H1 (cell line): Measurements from ENCODE around the gene PROSER3. TPM values are rescaled to one million over a fixed set of nuclear protein-coding genes. Genes with fewer than 3 reads are reported as not detected.

Experiments used
- CTCF ChIA-PET: fragments of 300-600 bp; sonication (Branson Sonifier 250); formaldehyde crosslinking; loops from one replicate; lab custom pipeline; 2021; ENCODE audit not compliant: partially characterized antibody; lab: Charles Lee
- POLR2A ChIA-PET: fragments of 300-600 bp; sonication (Branson Sonifier 250); formaldehyde crosslinking; loops from one replicate; lab custom pipeline; 2021; ENCODE audit warnings: inconsistent platforms; ENCODE audit not compliant: partially characterized antibody; lab: Charles Lee
- DNase-seq, 2 experiments: peaks; one replicate each; pipeline versions ENCODE4 v3.0.0 to v3.0.0-alpha.2; 2010 to 2022; ENCODE audit warnings: low spot score in 2 of 2, low read depth in 1 of 2, mixed read lengths in 1 of 2
- FAIRE-seq: peaks from 2 replicates; lab custom pipeline; 2011; peaks lifted over from hg19 to GRCh38; lab: Jason Lieb, UNC
- H2AFZ ChIP-seq: 2 replicates; pipeline ENCODE4 v1.8.1; 2012; ENCODE audit warnings: low read length, inconsistent platforms
- H2AK5ac ChIP-seq: 2 replicates; pipeline ENCODE4 v1.6.1; 2013; ENCODE audit warnings: low read depth, low read length
- H2BK120ac ChIP-seq: replicated peaks from 2 replicates; pipeline ENCODE3; 2013; ENCODE audit warnings: low read depth, low read length, inconsistent platforms
- H2BK12ac ChIP-seq: 2 replicates; pipeline ENCODE4 v1.6.1; 2013; ENCODE audit warnings: low read depth, low read length
- H2BK15ac ChIP-seq: 2 replicates; pipeline ENCODE4 v1.6.1; 2013; ENCODE audit warnings: low read length
- H2BK20ac ChIP-seq: 2 replicates; pipeline ENCODE4 v1.6.1; 2013; ENCODE audit warnings: low read length
- H2BK5ac ChIP-seq: 2 replicates; pipeline ENCODE4 v1.6.1; 2013; ENCODE audit warnings: low read depth, low read length
- H3K14ac ChIP-seq: 2 replicates; pipeline ENCODE4 v1.6.1; 2013; ENCODE audit warnings: inconsistent platforms; ENCODE audit not compliant: insufficient read length
- H3K18ac ChIP-seq: 2 replicates; pipeline ENCODE4 v1.6.1; 2013; ENCODE audit warnings: low read length; ENCODE audit errors: extremely low read depth
- H3K23ac ChIP-seq: 2 replicates; pipeline ENCODE4 v1.6.1; 2013; ENCODE audit warnings: inconsistent platforms; ENCODE audit not compliant: insufficient read length
- H3K23me2 ChIP-seq: 2 replicates; pipeline ENCODE4 v1.6.1; 2013; ENCODE audit warnings: low read depth, low read length
- H3K27ac ChIP-seq: 2 replicates; pipeline ENCODE4 v1.6.1; 2011; ENCODE audit warnings: low read depth, low read length, inconsistent platforms
- H3K27me3 ChIP-seq, 4 experiments: replicated peaks in 1 of 4; 1 replicate in 1 of 4; 2 replicates in 3 of 4; pipeline versions ENCODE4 v1.6.1 to v1.8.1; 2011 to 2013; ENCODE audit warnings: low read length in 3 of 4, mild to moderate bottlenecking in 3 of 4, inconsistent platforms in 2 of 4, mixed read lengths in 2 of 4, moderate library complexity in 1 of 4; ENCODE audit not compliant: control insufficient read depth in 3 of 4, insufficient read depth in 3 of 4; ENCODE audit errors: extremely low read depth in 1 of 4
- H3K36me3 ChIP-seq, 4 experiments: 2 replicates each; pipeline versions ENCODE4 v1.6.1 to v1.8.1; 2011 to 2013; ENCODE audit warnings: mild to moderate bottlenecking in 4 of 4, low read length in 3 of 4, moderate library complexity in 2 of 4, control low read depth in 1 of 4, inconsistent platforms in 1 of 4; ENCODE audit not compliant: insufficient read depth in 4 of 4, control insufficient read depth in 2 of 4
- H3K4ac ChIP-seq: replicated peaks from 2 replicates; pipeline ENCODE3; 2013; ENCODE audit warnings: low read length, low read depth, mixed read lengths, inconsistent platforms; ENCODE audit not compliant: insufficient read length
- H3K4me1 ChIP-seq, 4 experiments: replicated peaks in 1 of 4; 1 replicate in 1 of 4; 2 replicates in 3 of 4; pipeline versions ENCODE4 v1.6.1 to v1.8.1; 2011 to 2013; ENCODE audit warnings: low read length in 3 of 4, inconsistent platforms in 2 of 4, mixed read lengths in 1 of 4; ENCODE audit not compliant: insufficient read depth in 4 of 4, control insufficient read depth in 3 of 4
- H3K4me2 ChIP-seq, 2 experiments: 2 replicates each; pipeline versions ENCODE4 v1.6.1 to v1.8.1; 2011 to 2013; ENCODE audit warnings: low read depth in 2 of 2, low read length in 2 of 2, control low read depth in 1 of 2, inconsistent platforms in 1 of 2, mild to moderate bottlenecking in 1 of 2; ENCODE audit not compliant: insufficient read depth in 1 of 2
- H3K4me3 ChIP-seq, 4 experiments: fragments of 200-600, 300-600 bp in 1 of 4; sonication (generic), shearing (Covaris generic), sonication (Bioruptor Twin) in 1 of 4; 2 replicates each; pipeline versions ENCODE4 v1.5.1 to v1.8.1; 2011 to 2016; ENCODE audit warnings: low read length in 4 of 4, low read depth in 3 of 4, control low read depth in 2 of 4, inconsistent platforms in 2 of 4, mild to moderate bottlenecking in 2 of 4, mixed read lengths in 1 of 4, moderate library complexity in 1 of 4; ENCODE audit not compliant: insufficient read depth in 2 of 4; ENCODE audit errors: extremely low read depth in 1 of 4
- H3K56ac ChIP-seq: replicated peaks from 2 replicates; pipeline ENCODE3; 2013; ENCODE audit warnings: low read depth, mild to moderate bottlenecking, mixed read lengths, low read length, inconsistent platforms; ENCODE audit not compliant: insufficient read length
- H3K79me1 ChIP-seq: 2 replicates; pipeline ENCODE4 v1.6.1; 2013; ENCODE audit warnings: low read depth, low read length, control low read depth
- H3K79me2 ChIP-seq, 2 experiments: 2 replicates each; pipeline versions ENCODE4 v1.6.1 to v1.8.1; 2012 to 2013; ENCODE audit warnings: low read length in 2 of 2, mild to moderate bottlenecking in 2 of 2, inconsistent platforms in 1 of 2; ENCODE audit not compliant: insufficient read depth in 2 of 2, control insufficient read depth in 1 of 2
- H3K9ac ChIP-seq, 4 experiments: replicated peaks in 1 of 4; 1 replicate in 1 of 4; 2 replicates in 3 of 4; pipeline versions ENCODE4 v1.6.1 to v1.8.1; 2011 to 2013; ENCODE audit warnings: low read depth in 3 of 4, low read length in 3 of 4, control low read depth in 2 of 4, mild to moderate bottlenecking in 2 of 4, moderate library complexity in 2 of 4, inconsistent platforms in 1 of 4; ENCODE audit errors: extremely low read depth in 1 of 4
- H3K9me3 ChIP-seq, 2 experiments: 2 replicates each; pipeline versions ENCODE4 v1.6.1 to v1.8.1; 2012 to 2013; ENCODE audit warnings: mild to moderate bottlenecking in 2 of 2, moderate library complexity in 2 of 2, control low read depth in 1 of 2, inconsistent platforms in 1 of 2, low read depth in 1 of 2, low read length in 1 of 2, mixed read lengths in 1 of 2; ENCODE audit not compliant: insufficient read depth in 2 of 2
- H4K20me1 ChIP-seq, 2 experiments: replicated peaks in 1 of 2; 2 replicates each; pipeline versions ENCODE3 to v1.8.1; 2011 to 2013; ENCODE audit warnings: inconsistent platforms in 2 of 2, low read length in 2 of 2, mild to moderate bottlenecking in 1 of 2; ENCODE audit not compliant: insufficient read depth in 2 of 2, control insufficient read depth in 1 of 2
- H4K5ac ChIP-seq: 2 replicates; pipeline ENCODE4 v1.6.1; 2013; ENCODE audit warnings: low read length, low read depth, mixed read lengths, inconsistent platforms; ENCODE audit not compliant: insufficient read length
- H4K8ac ChIP-seq: 2 replicates; pipeline ENCODE4 v1.8.0; 2013; ENCODE audit warnings: mild to moderate bottlenecking, moderate library complexity, low read length, inconsistent platforms; ENCODE audit not compliant: insufficient read depth; ENCODE audit errors: extremely low read depth
- H4K91ac ChIP-seq: replicated peaks from 2 replicates; pipeline ENCODE3; 2013; ENCODE audit warnings: low read length, mixed read lengths, inconsistent platforms; ENCODE audit not compliant: insufficient read length
- BACH1 ChIP-seq: IDR thresholded peaks from 2 replicates; pipeline ENCODE4 v1.6.1; 2012; ENCODE audit warnings: low read length, improper control_type of control experiment
- EP300 ChIP-seq, 2 experiments: IDR thresholded peaks; 1 replicate in 1 of 2; 2 replicates in 1 of 2; pipeline ENCODE4 v1.6.1; 2011 to 2012; ENCODE audit warnings: low read depth in 2 of 2, low read length in 2 of 2, mild to moderate bottlenecking in 2 of 2, borderline replicate concordance in 1 of 2, inconsistent platforms in 1 of 2, moderate library complexity in 1 of 2
- GABPA ChIP-seq: IDR thresholded peaks from 2 replicates; pipeline ENCODE4 v1.6.1; 2011; ENCODE audit warnings: mild to moderate bottlenecking, low read length, moderate library complexity, borderline replicate concordance; ENCODE audit not compliant: insufficient read depth
- MAX ChIP-seq: IDR thresholded peaks from 2 replicates; pipeline ENCODE4 v1.6.1; 2012; ENCODE audit warnings: inconsistent platforms
- POU5F1 ChIP-seq: IDR thresholded peaks from 2 replicates; pipeline ENCODE4 v1.6.1; 2011; ENCODE audit warnings: low read depth, mild to moderate bottlenecking, low read length, moderate library complexity
- RAD21 ChIP-seq, 2 experiments: IDR thresholded peaks in 1 of 2; conservative IDR thresholded peaks in 1 of 2; 2 replicates each; pipeline ENCODE4 v1.6.1; 2011; ENCODE audit warnings: low read depth in 2 of 2, low read length in 2 of 2, improper control_type of control experiment in 1 of 2, inconsistent platforms in 1 of 2, mild to moderate bottlenecking in 1 of 2, moderate library complexity in 1 of 2
- RBBP5 ChIP-seq: IDR thresholded peaks from 2 replicates; pipeline ENCODE4 v1.7.1; 2012; ENCODE audit warnings: low read depth, mild to moderate bottlenecking, inconsistent platforms, low read length, moderate library complexity, borderline replicate concordance
- RXRA ChIP-seq: IDR thresholded peaks from 2 replicates; pipeline ENCODE4 v1.6.1; 2011; ENCODE audit warnings: low read depth, mild to moderate bottlenecking, low read length, moderate library complexity; ENCODE audit not compliant: insufficient read depth
- SAP30 ChIP-seq: fragments of 300-600 bp; sonication (generic); IDR thresholded peaks from 2 replicates; pipeline ENCODE4 v1.7.1; 2012; ENCODE audit warnings: low read length, moderate library complexity, mild to moderate bottlenecking, inconsistent platforms; ENCODE audit not compliant: insufficient read depth, insufficient replicate concordance
- SP1 ChIP-seq: IDR thresholded peaks from 2 replicates; pipeline ENCODE4 v1.6.1; 2011; ENCODE audit warnings: low read depth, low read length
- TAF1 ChIP-seq: IDR thresholded peaks from 2 replicates; pipeline ENCODE4 v1.6.1; 2011; ENCODE audit warnings: mild to moderate bottlenecking, low read depth, low read length
- WGBS, 2 experiments: shearing (Covaris generic) in 1 of 2; methylation state at CpG; one replicate each; pipeline versions ENCODE4 v1.1.6 to v1.1.7; 2013 to 2015; ENCODE audit warnings: low lambda C conversion rate in 2 of 2, mixed read lengths in 2 of 2, inconsistent platforms in 1 of 2, low coverage in 1 of 2, missing lambda C conversion rate in 1 of 2; ENCODE audit not compliant: insufficient replicate concordance in 2 of 2, insufficient coverage in 1 of 2, insufficient read length in 1 of 2; ENCODE audit errors: extremely low coverage in 1 of 2, missing lambda C conversion rate in 1 of 2; 5-methylcytosine and 5-hydroxymethylcytosine counted together
- polyA plus RNA-seq, 7 experiments: library from polyadenylated mRNA; depleted of rRNA in 3 of 7; stranded (reverse) in 5 of 7; unstranded in 2 of 7; fragments of >200 nt in 5 of 7; fragments of 200-250 nt in 2 of 7; gene quantifications; 1 replicate in 5 of 7; 2 replicates in 1 of 7; 4 replicates in 1 of 7; pipeline versions ENCODE4 v1.2.1 to v1.2.3, GENCODE V29; 2011 to 2013; ENCODE audit warnings: missing spikeins in 2 of 7, mixed read lengths in 2 of 7
- total RNA-seq: library from RNA; stranded (reverse); fragmentation: NEBNext Ultra II Directional; extraction: Animal tissue kit (Norgen Biotek cat#: 25700); gene quantifications from 2 replicates; pipeline ENCODE4 v1.2.1, GENCODE V29; 2021

PROSER3 gene
- total and polyA plus RNA-seq, 2 of the 8 experiments (the other 6 are each of a cell fraction or from before 2014, with no cell fraction given), result 17.8 to 28.9 TPM

GRCh38 chr19:35746531-35746930 is 11.4 kb upstream of the PROSER3 start:
- H2AFZ ChIP-seq, result no peak overlapping the region
- H3K14ac ChIP-seq, result no peak overlapping the region
- no peak overlapping the region for H3K4ac ChIP-seq
- H3K27ac ChIP-seq, result no peak overlapping the region
- H3K79me2 ChIP-seq, result peaks cover 0 to 7% of the 10 kb centered on the region in 2 experiments; a peak in 1 of 4 replicates
- no peak overlapping the region for H2BK12ac ChIP-seq
- no peak overlapping the region for H4K8ac ChIP-seq
- H4K91ac ChIP-seq, result no peak overlapping the region
- H3K79me1 ChIP-seq, result no peaks in the 10 kb centered on the region; the same call in none of the 2 replicates
- no peaks in the 10 kb centered on the region for H3K27me3 ChIP-seq
- peak overlapping the region; percentile 65 to 95 (median 82); a peak in 6 of 8 replicates for H3K4me3 ChIP-seq
- H2BK5ac ChIP-seq, result no peak overlapping the region
- H2BK20ac ChIP-seq, result no peak overlapping the region
- ChIA-PET POLR2A (interaction anchor here (1.3 to 2.7 kb wide), 9 partner anchors 10 to 124 kb away, joined by 3 to 23 read pairs (median 5); partner anchors contain the start of genes ARHGAP33 and HSPB6), CTCF (interaction anchor here (0.7 kb wide), 1 partner anchor 73 kb away, joined by 5 read pairs; no protein-coding TSS in a partner anchor)
- peaks cover 0 to 2% of the 10 kb centered on the region in 2 experiments for H4K20me1 ChIP-seq
- H4K5ac ChIP-seq, result no peak overlapping the region
- H2BK15ac ChIP-seq, result no peak overlapping the region
- H3K4me1 ChIP-seq, result peaks cover 0 to 4% (median 2%) of the 10 kb centered on the region in 4 experiments; a peak in 3 of 7 replicates
- H3K23me2 ChIP-seq, result peaks cover 11% of the 10 kb centered on the region
- no peak overlapping the region for H2BK120ac ChIP-seq
- 77% methylated on average over 5 of the region's 5 CpGs; no CpG with 5 or more reads in 1 of the 2 experiments for WGBS, 2 experiments
- peaks cover 0 to 2% (median 0%) of the 10 kb centered on the region in 4 experiments; a peak in 1 of 8 replicates for H3K36me3 ChIP-seq
- H3K23ac ChIP-seq, result no peak overlapping the region
- peak overlapping the region in 1 of 4 experiments; percentile 82; a peak in 1 of 7 replicates for H3K9ac ChIP-seq
- DNase-seq (no peak), FAIRE-seq (no peak)
- no peak overlapping the region for H3K18ac ChIP-seq
- peak overlapping the region; percentile 59 to 69; a peak in 3 of 4 replicates for H3K4me2 ChIP-seq
- H3K9me3 ChIP-seq, result no peaks in the 10 kb centered on the region
- H2AK5ac ChIP-seq, result no peak overlapping the region
- no peak overlapping the region for H3K56ac ChIP-seq
- no peak for TF ChIP-seq RXRA
- no peak for TF ChIP-seq EP300 (IDR thresholded peaks at IDR 0.05; ENCODE audit: borderline replicate concordance in 1 of 2, low read depth in 2 of 2, low read length in 2 of 2)
- TF ChIP-seq BACH1, result no peak
- no peak for TF ChIP-seq POU5F1
- TF ChIP-seq RAD21 (IDR thresholded peaks at IDR 0.05 in 1 of 2, conservative IDR thresholded peaks at IDR 0.05 in 1 of 2; ENCODE audit: low read depth in 2 of 2, low read length in 2 of 2), result no peak
- no peak for TF ChIP-seq SAP30
- TF ChIP-seq GABPA, result no peak
- TF ChIP-seq TAF1, result no peak
- TF ChIP-seq SP1, result no peak
- TF ChIP-seq RBBP5, result no peak
- TF ChIP-seq MAX, result no peak
